OCI-LY7 (cell line): ENCODE results near the gene SRGAP1. TPM values are rescaled to one million over a fixed set of nuclear protein-coding genes. Genes with fewer than 3 reads are reported as not detected.

ENCODE experiments used
- BruUV-seq: library from RNA; stranded (reverse); fragments of 400-500 nt; replicated peaks from 2 replicates; lab custom pipeline; 2021; lab: Mats Ljungman, UMichigan
- CTCF ChIA-PET: fragments of 300-600 bp; sonication (Branson Sonifier 250); formaldehyde crosslinking; loops from one replicate; lab custom pipeline; 2022; ENCODE audit warnings: antibody characterized with exemption; ENCODE audit not compliant: unreplicated experiment; lab: Charles Lee
- POLR2A ChIA-PET: fragments of 300-600 bp; sonication (Branson Sonifier 250); formaldehyde crosslinking; loops from one replicate; lab custom pipeline; 2022; ENCODE audit warnings: antibody characterized with exemption; lab: Charles Lee
- DNase-seq: peaks from one replicate; pipeline ENCODE4 v3.0.0-alpha.2; 2015; ENCODE audit warnings: low spot score
- H2AFZ ChIP-seq: fragments of 200-600 bp; sonication (generic), shearing (Covaris generic); 2 replicates; pipeline ENCODE4 v1.6.1; 2014; ENCODE audit warnings: mild to moderate bottlenecking, antibody characterized with exemption, low read length, moderate library complexity
- H3K27ac ChIP-seq: fragments of 200-600 bp; sonication (generic); 2 replicates; pipeline ENCODE4 v1.5.1; 2014; ENCODE audit warnings: mixed run types, low read depth, mild to moderate bottlenecking, moderate library complexity, low read length, inconsistent platforms; ENCODE audit not compliant: poor library complexity, severe bottlenecking
- H3K36me3 ChIP-seq: fragments of 200-600 bp; sonication (generic); 2 replicates; pipeline ENCODE4 v1.6.1; 2014; ENCODE audit warnings: mild to moderate bottlenecking, antibody characterized with exemption, low read length, moderate library complexity, mixed read lengths; ENCODE audit not compliant: insufficient read depth
- H3K4me1 ChIP-seq: fragments of 200-600 bp; sonication (generic); 2 replicates; pipeline ENCODE4 v1.5.1; 2014; ENCODE audit warnings: mild to moderate bottlenecking, low read length; ENCODE audit not compliant: insufficient read depth, poor library complexity, severe bottlenecking
- H3K4me2 ChIP-seq: fragments of 200-600 bp; sonication (generic); 2 replicates; pipeline ENCODE4 v1.6.1; 2014; ENCODE audit warnings: mild to moderate bottlenecking, low read length
- H3K4me3 ChIP-seq: fragments of 200-600 bp; sonication (generic); 2 replicates; pipeline ENCODE4 v1.5.1; 2014; ENCODE audit warnings: mild to moderate bottlenecking, low read depth, low read length; ENCODE audit not compliant: poor library complexity, severe bottlenecking
- H3K79me2 ChIP-seq: fragments of 200-600 bp; sonication (generic); 2 replicates; pipeline ENCODE4 v1.6.1; 2016; ENCODE audit warnings: low read depth, mild to moderate bottlenecking, low read length, moderate library complexity, mixed read lengths; ENCODE audit not compliant: insufficient read depth
- H3K9me2 ChIP-seq: fragments of 200-600 bp; sonication (generic); 2 replicates; pipeline ENCODE4 v1.6.1; 2016; ENCODE audit warnings: mild to moderate bottlenecking, low read length, mixed read lengths; ENCODE audit not compliant: insufficient read depth
- H3K9me3 ChIP-seq: fragments of 200-600 bp; sonication (generic); 2 replicates; pipeline ENCODE4 v1.6.1; 2014; ENCODE audit warnings: mild to moderate bottlenecking, mixed run types, low read length, mixed read lengths
- H4K20me1 ChIP-seq: fragments of 200-600 bp; sonication (generic); 2 replicates; pipeline ENCODE4 v1.6.1; 2014; ENCODE audit warnings: mild to moderate bottlenecking, antibody characterized with exemption, low read length, moderate library complexity, mixed read lengths; ENCODE audit not compliant: insufficient read depth
- EZH2phosphoT487 ChIP-seq: fragments of 200-600 bp; sonication (generic); IDR thresholded peaks from 2 replicates; pipeline ENCODE4 v1.6.1; 2018; ENCODE audit warnings: low read depth, borderline replicate concordance, mild to moderate bottlenecking, mixed run types, antibody characterized with exemption, low read length, moderate library complexity, mixed read lengths
- intact Hi-C: fragments of 100-400 bp; cut with micrococcal nuclease; formaldehyde crosslinking; loops from one replicate; pipeline ENCODE4 v1.10.0; 2022; ENCODE audit not compliant: unreplicated experiment
- total RNA-seq, 2 experiments: library from RNA; depleted of rRNA in 1 of 2; stranded (reverse); fragments of >200 nt in 1 of 2; shearing (Covaris generic) in 1 of 2; gene quantifications; 2 replicates each; pipeline ENCODE4 v1.2.3, GENCODE V29; 2014 to 2022
- TF ChIP-seq, protein P1 (sequence below): fragments of 200-600 bp; sonication (generic); conservative IDR thresholded peaks from 2 replicates; pipeline ENCODE4 v1.5.1; 2014; ENCODE audit warnings: mild to moderate bottlenecking, antibody characterized with exemption, low read length, moderate library complexity, mixed read lengths

The SRGAP1 gene
- total RNA-seq, 2 experiments from 2014 or later = 0.06 TPM; not detected in 1

DNA sequence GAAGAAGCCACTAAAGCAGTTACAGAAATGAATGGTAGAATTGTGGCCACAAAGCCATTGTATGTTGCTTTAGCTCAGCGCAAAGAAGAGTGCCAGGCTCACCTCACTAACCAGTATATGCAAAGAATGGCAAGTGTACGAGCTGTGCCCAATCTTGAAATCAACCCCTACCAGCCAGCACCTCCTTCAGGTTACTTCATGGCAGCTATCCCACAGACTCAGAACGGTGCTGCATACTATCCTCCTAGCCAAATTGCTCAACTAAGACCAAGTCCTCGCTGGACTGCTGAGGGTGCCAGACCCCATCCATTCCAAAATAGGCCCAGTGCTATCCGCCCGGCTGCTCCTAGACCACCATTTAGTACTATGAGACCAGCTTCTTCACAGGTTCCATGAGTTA is 21.5 kb upstream of the SRGAP1 start:
- no peaks in the 10 kb centered on the region for H3K4me1 ChIP-seq
- no TSS peak for BruUV-seq
- DNase-seq = no peak
- H3K9me3 ChIP-seq = no peaks in the 10 kb centered on the region
- no peaks in the 10 kb centered on the region for H3K79me2 ChIP-seq
- H3K36me3 ChIP-seq = no peaks in the 10 kb centered on the region
- H3K9me2 ChIP-seq = no peaks in the 10 kb centered on the region
- CTCF ChIA-PET = no interaction called here
- H2AFZ ChIP-seq = no peak overlapping the region
- no peak overlapping the region for H3K4me2 ChIP-seq
- POLR2A ChIA-PET = interaction anchor here (0.6 to 0.9 kb wide), 2 partner anchors 9 to 388 kb away, joined by 3 read pairs; no protein-coding TSS in a partner anchor
- H4K20me1 ChIP-seq = no peaks in the 10 kb centered on the region
- no peak for TF ChIP-seq EZH2phosphoT487
- TF ChIP-seq, protein P1, sequence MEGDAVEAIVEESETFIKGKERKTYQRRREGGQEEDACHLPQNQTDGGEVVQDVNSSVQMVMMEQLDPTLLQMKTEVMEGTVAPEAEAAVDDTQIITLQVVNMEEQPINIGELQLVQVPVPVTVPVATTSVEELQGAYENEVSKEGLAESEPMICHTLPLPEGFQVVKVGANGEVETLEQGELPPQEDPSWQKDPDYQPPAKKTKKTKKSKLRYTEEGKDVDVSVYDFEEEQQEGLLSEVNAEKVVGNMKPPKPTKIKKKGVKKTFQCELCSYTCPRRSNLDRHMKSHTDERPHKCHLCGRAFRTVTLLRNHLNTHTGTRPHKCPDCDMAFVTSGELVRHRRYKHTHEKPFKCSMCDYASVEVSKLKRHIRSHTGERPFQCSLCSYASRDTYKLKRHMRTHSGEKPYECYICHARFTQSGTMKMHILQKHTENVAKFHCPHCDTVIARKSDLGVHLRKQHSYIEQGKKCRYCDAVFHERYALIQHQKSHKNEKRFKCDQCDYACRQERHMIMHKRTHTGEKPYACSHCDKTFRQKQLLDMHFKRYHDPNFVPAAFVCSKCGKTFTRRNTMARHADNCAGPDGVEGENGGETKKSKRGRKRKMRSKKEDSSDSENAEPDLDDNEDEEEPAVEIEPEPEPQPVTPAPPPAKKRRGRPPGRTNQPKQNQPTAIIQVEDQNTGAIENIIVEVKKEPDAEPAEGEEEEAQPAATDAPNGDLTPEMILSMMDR = no peak
- no peak overlapping the region for H3K27ac ChIP-seq
- H3K4me3 ChIP-seq = no peak overlapping the region
- intact Hi-C loops = no loop called here

DNA sequence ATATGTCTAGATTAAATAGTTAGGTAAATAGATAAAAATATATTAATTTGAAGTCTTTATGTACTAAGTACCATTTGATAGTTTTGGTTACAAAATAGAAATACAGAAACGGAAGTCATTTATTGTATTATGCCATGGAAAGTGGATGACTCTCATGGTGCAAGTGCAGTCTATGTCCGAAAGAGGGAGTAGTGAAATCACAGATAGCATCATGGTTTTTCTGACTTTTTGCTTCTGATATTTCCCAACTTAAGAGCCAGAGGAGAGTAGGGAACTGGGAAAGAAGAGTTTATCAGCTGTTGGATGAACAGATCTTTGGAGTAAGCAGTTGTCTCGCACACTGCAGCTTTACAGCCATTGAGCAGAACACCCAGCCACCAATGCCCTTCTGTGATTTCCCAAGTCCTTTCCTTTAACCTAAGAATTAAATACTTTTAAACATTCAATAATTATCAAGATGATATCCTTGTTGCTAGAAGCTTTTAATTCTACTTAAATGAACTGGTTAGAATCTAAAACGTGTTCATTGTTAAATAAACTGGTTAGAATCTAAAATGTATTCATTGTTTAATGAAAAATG is 18.4 kb upstream of the SRGAP1 start:
- H4K20me1 ChIP-seq = no peaks in the 10 kb centered on the region
- no peaks in the 10 kb centered on the region for H3K79me2 ChIP-seq
- DNase-seq = peak; percentile 36
- H3K4me1 ChIP-seq = no peaks in the 10 kb centered on the region
- intact Hi-C loops = loop anchor here (1.0 kb wide), 1 partner anchor 430 kb away; no protein-coding TSS in a partner anchor
- no peak overlapping the region for H3K4me2 ChIP-seq
- H3K4me3 ChIP-seq = no peak overlapping the region
- ChIA-PET CTCF (no interaction called here), POLR2A (interaction anchor here (0.6 kb wide), 1 partner anchor 676 kb away, joined by 4 read pairs; no protein-coding TSS in a partner anchor)
- no peak overlapping the region for H3K27ac ChIP-seq
- no TSS peak for BruUV-seq
- no peak for TF ChIP-seq EZH2phosphoT487
- TF ChIP-seq, protein P1 = peak; percentile 90
- no peak overlapping the region for H2AFZ ChIP-seq
- no peaks in the 10 kb centered on the region for H3K36me3 ChIP-seq
- no peaks in the 10 kb centered on the region for H3K9me2 ChIP-seq
- H3K9me3 ChIP-seq = peaks cover 6% of the 10 kb centered on the region; the same call in 1 of the 2 replicates

DNA sequence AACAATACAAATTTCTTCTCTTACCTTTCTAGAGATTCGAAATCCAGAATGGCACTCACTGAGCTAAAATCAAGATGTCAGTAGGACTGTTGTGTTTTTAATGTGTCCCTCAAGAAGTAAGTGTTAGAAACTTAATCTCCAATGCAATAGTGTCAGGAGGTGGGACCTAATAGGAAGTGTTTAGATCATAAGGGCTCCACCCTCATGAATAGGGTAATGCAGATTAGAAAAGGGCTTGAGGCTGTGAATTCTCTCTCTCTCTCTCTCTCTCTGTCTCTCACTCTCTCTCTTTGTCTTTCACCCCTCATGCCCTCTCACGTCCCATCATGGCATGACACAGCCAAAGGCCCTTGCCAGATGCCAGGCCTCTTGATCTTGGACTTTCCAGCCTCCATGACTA is 15.6 kb upstream of the SRGAP1 start:
- Histone ChIP-seq H3K36me3 (no peaks in the 10 kb centered on the region), H3K4me1 (no peaks in the 10 kb centered on the region), H2AFZ (no peak overlapping the region), H3K9me3 (peaks cover 6% of the 10 kb centered on the region; the same call in 1 of the 2 replicates), H3K79me2 (no peaks in the 10 kb centered on the region), H4K20me1 (no peaks in the 10 kb centered on the region), H3K9me2 (no peaks in the 10 kb centered on the region), H3K4me3 (no peak overlapping the region), H3K4me2 (no peak overlapping the region), H3K27ac (no peak overlapping the region)
- BruUV-seq = no TSS peak
- TF ChIP-seq, protein P1 = no peak
- TF ChIP-seq EZH2phosphoT487 = no peak
- ChIA-PET POLR2A (no interaction called here), CTCF (no interaction called here)
- no peak for DNase-seq
- intact Hi-C loops = no loop called here
